ENCODE results near the gene LMO7.

The LMO7 gene

DNA sequence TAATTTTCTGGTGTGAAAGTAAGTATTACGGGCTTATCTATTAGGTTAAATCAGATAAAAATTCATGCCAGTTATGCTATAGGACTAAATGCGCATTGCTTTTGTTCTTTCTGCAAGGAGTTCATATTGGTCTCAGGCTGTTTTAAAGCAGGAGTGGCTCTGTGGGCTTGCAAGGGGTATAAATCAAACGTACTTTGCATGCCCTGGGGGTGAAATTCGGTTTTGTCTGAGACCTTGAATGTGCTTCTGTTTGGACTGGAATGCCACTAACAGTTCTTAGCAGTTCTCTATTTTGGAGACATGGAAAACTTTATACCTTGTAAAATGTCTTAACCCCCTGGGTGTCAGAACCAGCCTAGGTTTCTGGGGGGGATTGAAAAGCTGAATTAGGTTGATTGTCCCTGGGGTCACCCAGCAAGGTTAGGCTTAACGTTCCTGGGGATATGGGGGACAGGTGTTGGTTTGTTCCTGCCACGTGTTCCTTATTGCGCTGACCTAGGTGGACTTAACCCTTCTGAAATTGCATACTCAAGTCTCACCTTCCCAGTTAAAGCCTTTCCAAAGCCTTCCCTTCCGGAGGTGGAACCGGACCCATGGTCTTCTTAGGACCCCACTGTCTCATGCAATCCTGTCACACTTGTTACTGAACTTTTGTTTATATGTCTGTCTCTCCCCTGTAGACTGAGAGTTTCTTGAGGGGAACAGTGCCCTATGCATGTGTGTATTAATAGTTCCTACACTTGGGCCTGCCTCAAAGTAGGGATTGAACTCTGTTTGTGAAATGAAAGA lies 182.2 kb downstream of the LMO7 start:
- H3K4me3 ChIP-seq (replicated peaks; ENCODE audit: low read depth, low read length) = no peak overlapping the region
- DNase-seq (ENCODE audit: extremely low read depth, low read depth) = no peak
- TF ChIP-seq CTCF (IDR thresholded peaks at IDR 0.05; ENCODE audit: low read depth, low read length, missing control alignments) = no peak

DNA sequence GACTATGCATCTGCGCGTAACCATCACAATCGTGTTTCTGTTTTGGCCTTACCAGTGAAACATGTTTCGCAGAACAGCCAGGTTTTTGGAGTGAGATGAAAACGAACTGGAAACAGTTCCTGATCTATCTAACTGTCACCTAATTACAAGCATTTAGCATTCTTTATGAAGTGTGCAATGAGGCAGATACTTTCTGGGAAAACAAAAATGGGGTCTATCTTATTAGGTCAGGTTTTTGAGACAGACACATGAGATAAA lies 182.8 kb downstream of the LMO7 start:
- H3K4me3 ChIP-seq (replicated peaks; ENCODE audit: low read depth, low read length) = no peak overlapping the region
- no peak for DNase-seq (ENCODE audit: extremely low read depth, low read depth)
- TF ChIP-seq CTCF (IDR thresholded peaks at IDR 0.05; ENCODE audit: low read depth, low read length, missing control alignments) = no peak

- H3K4me3 ChIP-seq (replicated peaks; ENCODE audit: low read depth, low read length) = no peak overlapping the region
- TF ChIP-seq CTCF (IDR thresholded peaks at IDR 0.05; ENCODE audit: low read depth, low read length, missing control alignments) = no peak
- no peak for DNase-seq (ENCODE audit: extremely low read depth, low read depth)
Observed at GRCh38 chr13:75825161-75825560, 189.0 kb downstream of the LMO7 start.

DNA sequence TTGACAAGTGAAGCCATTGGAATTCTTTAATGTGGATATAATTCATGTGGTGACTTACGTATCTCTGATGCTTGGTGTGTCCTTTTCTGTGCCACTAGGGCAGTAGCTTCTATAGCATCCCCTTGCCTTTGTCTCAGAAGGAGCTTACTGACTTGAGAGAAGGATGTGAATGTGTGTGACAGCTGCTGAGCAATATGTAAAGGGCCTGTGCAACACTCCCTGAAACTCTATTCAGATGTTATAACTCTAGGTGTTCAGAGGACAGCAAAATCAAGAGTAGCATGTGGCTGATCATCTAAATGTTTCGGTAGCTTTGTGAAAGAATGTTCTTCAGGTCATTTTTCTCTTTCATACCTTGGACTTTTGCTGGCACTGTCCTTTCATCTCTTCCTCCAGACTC lies 189.5 kb downstream of the LMO7 start:
- TF ChIP-seq CTCF (IDR thresholded peaks at IDR 0.05; ENCODE audit: low read depth, low read length, missing control alignments) = no peak
- DNase-seq (ENCODE audit: extremely low read depth, low read depth) = no peak
- H3K4me3 ChIP-seq (replicated peaks; ENCODE audit: low read depth, low read length) = no peak overlapping the region

- no peak for TF ChIP-seq CTCF (IDR thresholded peaks at IDR 0.05; ENCODE audit: low read depth, low read length, missing control alignments)
- no peak overlapping the region for H3K4me3 ChIP-seq (replicated peaks; ENCODE audit: low read depth, low read length)
- DNase-seq (ENCODE audit: extremely low read depth, low read depth) = no peak
Observed at GRCh38 chr13:75826391-75826790, 190.3 kb downstream of the LMO7 start.

DNA sequence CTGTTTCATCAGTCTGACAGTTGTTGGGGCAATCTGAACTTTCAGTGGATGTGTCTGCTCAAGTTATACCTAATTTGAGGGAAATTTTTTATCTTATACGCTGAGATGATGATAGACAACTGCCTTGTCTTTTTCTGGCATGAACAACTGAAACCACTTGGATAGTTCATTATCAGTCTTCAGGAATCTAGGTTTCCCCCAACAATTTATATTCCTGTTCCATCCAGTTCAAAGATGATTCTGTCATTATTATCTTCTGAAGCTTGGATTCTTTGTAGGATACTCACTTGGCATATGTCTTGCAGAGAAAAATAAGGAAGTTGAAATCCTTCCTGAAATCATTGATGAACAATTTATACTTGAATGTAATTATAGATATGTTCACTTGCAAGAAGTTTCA lies 193.7 kb downstream of the LMO7 start:
- no peak for TF ChIP-seq CTCF (IDR thresholded peaks at IDR 0.05; ENCODE audit: low read depth, low read length, missing control alignments)
- no peak overlapping the region for H3K4me3 ChIP-seq (replicated peaks; ENCODE audit: low read depth, low read length)
- no peak for DNase-seq (ENCODE audit: extremely low read depth, low read depth)

GRCh38 chr13:75830842-75831241 lies 194.7 kb downstream of the LMO7 start:
- TF ChIP-seq CTCF (IDR thresholded peaks at IDR 0.05; ENCODE audit: low read depth, low read length, missing control alignments) = no peak

More at GRCh38 chr13:75830842-75831241, 194.7 kb downstream of the LMO7 start:
- H3K4me3 ChIP-seq (replicated peaks; ENCODE audit: low read depth, low read length) = no peak overlapping the region
- DNase-seq (ENCODE audit: extremely low read depth, low read depth) = peak; percentile 11
